HepG2 (cell line): Measurements from ENCODE around the gene FAT1. TPM values are rescaled to one million over a fixed set of nuclear protein-coding genes. Genes with fewer than 3 reads are reported as not detected.

Source experiments
- ATAC-seq: fragments of 200-7000 bp; cut with Tn5 transposase; 3 replicates; pipeline ENCODE4 v1.9.1; 2020; ENCODE audit warnings: mild to moderate bottlenecking, moderate library complexity
- BruUV-seq: library from RNA; stranded (reverse); fragments of 400-500 nt; replicated peaks from 2 replicates; lab custom pipeline; 2021; lab: Mats Ljungman, UMichigan
- CTCF ChIA-PET: fragments of 300-600 bp; formaldehyde crosslinking; extraction: SDS; loops from one replicate; lab custom pipeline; 2021; ENCODE audit warnings: low total read pairs, inconsistent platforms, low intra/inter-chr PET ratio; lab: Yijun Ruan, JAX
- POLR2A ChIA-PET: fragments of 350-600 bp; sonication (Branson Sonifier 250); formaldehyde crosslinking; loops from one replicate; lab custom pipeline; 2020; ENCODE audit warnings: antibody characterized with exemption, inconsistent platforms; lab: Yijun Ruan, JAX
- DNase-seq: peaks from one replicate; pipeline ENCODE4 v3.0.0-alpha.2; 2015; ENCODE audit warnings: low spot score
- FAIRE-seq: peaks from 3 replicates; lab custom pipeline; 2011; peaks lifted over from hg19 to GRCh38; lab: Jason Lieb, UNC
- H2AFZ ChIP-seq: one replicate; pipeline ENCODE4 v1.6.1; 2011; ENCODE audit warnings: low read length, inconsistent platforms
- H3K27ac ChIP-seq: fragments of 300-600 bp; 3 replicates; pipeline ENCODE4 v1.8.0; 2011; ENCODE audit warnings: mixed run types, mild to moderate bottlenecking, mixed read lengths, low read length, inconsistent platforms; ENCODE audit not compliant: insufficient read depth; ENCODE audit errors: extremely low read length
- H3K27me3 ChIP-seq, 2 experiments: fragments of 200-600 bp in 1 of 2; 2 replicates in 1 of 2; 3 replicates in 1 of 2; pipeline versions ENCODE4 v1.6.0 to v1.8.0; 2011; ENCODE audit warnings: low read length in 2 of 2, mild to moderate bottlenecking in 2 of 2, moderate library complexity in 2 of 2, inconsistent platforms in 1 of 2; ENCODE audit not compliant: insufficient read depth in 2 of 2, control insufficient read depth in 1 of 2
- H3K36me3 ChIP-seq, 2 experiments: fragments of 200-600 bp in 1 of 2; replicated peaks in 1 of 2; 2 replicates in 1 of 2; 3 replicates in 1 of 2; pipeline versions ENCODE4 v1.5.1 to v1.8.0; 2011; ENCODE audit warnings: low read length in 2 of 2, inconsistent platforms in 1 of 2; ENCODE audit not compliant: insufficient read depth in 2 of 2, control insufficient read depth in 1 of 2
- H3K4me1 ChIP-seq: 2 replicates; pipeline ENCODE4 v1.5.1; 2012; ENCODE audit warnings: low read length, inconsistent platforms; ENCODE audit not compliant: insufficient read depth
- H3K4me2 ChIP-seq: 2 replicates; pipeline ENCODE4 v1.6.0; 2011; ENCODE audit warnings: low read depth, low read length, inconsistent platforms
- H3K4me3 ChIP-seq, 3 experiments: fragments of 200-600 bp in 1 of 3; sonication (generic), shearing (Covaris generic) in 1 of 3; replicated peaks in 1 of 3; 2 replicates each; pipeline ENCODE4 v1.5.1; 2011 to 2016; ENCODE audit warnings: low read length in 3 of 3, inconsistent platforms in 2 of 3, low read depth in 2 of 3, mild to moderate bottlenecking in 2 of 3, control low read depth in 1 of 3, mixed read lengths in 1 of 3; ENCODE audit not compliant: insufficient read depth in 1 of 3
- H3K79me2 ChIP-seq: one replicate; pipeline ENCODE4 v1.6.1; 2011; ENCODE audit warnings: low read length, inconsistent platforms; ENCODE audit not compliant: insufficient read depth
- H3K9ac ChIP-seq: 2 replicates; pipeline ENCODE4 v1.6.0; 2011; ENCODE audit warnings: mild to moderate bottlenecking, low read depth, low read length, inconsistent platforms; ENCODE audit not compliant: insufficient read depth
- H3K9me3 ChIP-seq: 2 replicates; pipeline ENCODE4 v1.5.1; 2012; ENCODE audit warnings: mild to moderate bottlenecking, low read length
- H4K20me1 ChIP-seq: 2 replicates; pipeline ENCODE4 v1.6.0; 2011; ENCODE audit warnings: inconsistent platforms, mild to moderate bottlenecking, low read length, moderate library complexity; ENCODE audit not compliant: insufficient read depth
- FOXP4 ChIP-seq: sonication (generic); formaldehyde crosslinking; IDR thresholded peaks from 2 replicates; pipeline ENCODE4 v1.4.0; 2020; ENCODE audit warnings: missing genetic modification reagents
- KMT2A ChIP-seq: sonication (generic); formaldehyde crosslinking; IDR thresholded peaks from 2 replicates; pipeline ENCODE4 v1.4.0; 2020; ENCODE audit warnings: missing genetic modification reagents
- RBM22 ChIP-seq: fragments of 200-400 bp; formaldehyde crosslinking; optimal IDR thresholded peaks from 2 replicates; pipeline ENCODE3; 2017; ENCODE audit warnings: mild to moderate bottlenecking, low read length, moderate library complexity
- ZNF235 ChIP-seq: sonication (generic); formaldehyde crosslinking; IDR thresholded peaks from 2 replicates; pipeline ENCODE4 v1.8.1; 2023; ENCODE audit warnings: mild to moderate bottlenecking, missing genetic modification reagents, borderline replicate concordance
- WGBS: methylation state at CpG from one replicate; pipeline ENCODE4 v1.1.6; 2017; ENCODE audit warnings: low lambda C conversion rate; 5-methylcytosine and 5-hydroxymethylcytosine counted together
- in situ Hi-C: cut with HindIII; loops from 2 replicates; pipeline ENCODE4 v1.10.0; 2017; ENCODE audit warnings: low pct_unique_long_range_greater_than_20kb; ENCODE audit not compliant: extremely low pct_ligation_motif_present
- intact Hi-C: fragments of 100-400 bp; cut with micrococcal nuclease; formaldehyde crosslinking; loops from one replicate; pipeline ENCODE4 v1.10.0; 2022; ENCODE audit not compliant: unreplicated experiment
- polyA plus RNA-seq, 8 experiments: library from polyadenylated mRNA; depleted of rRNA in 3 of 8; stranded (reverse) in 7 of 8; unstranded in 1 of 8; fragments of >200 nt; fragmentation: Illumina TruSeq in 4 of 8; extraction: Trizol in 4 of 8; gene quantifications; 2 replicates each; pipeline versions ENCODE4 v1.2.1 to v1.2.3, GENCODE V29; 2011 to 2016; ENCODE audit warnings: low read depth in 4 of 8, missing spikeins in 1 of 8, mixed read lengths in 1 of 8; ENCODE audit not compliant: insufficient read depth in 1 of 8
- total RNA-seq, 5 experiments: library from RNA; depleted of rRNA; stranded (reverse); fragments of >200 nt; fragmentation: Illumina TruSeq; extraction: Trizol; gene quantifications; 2 replicates each; pipeline ENCODE4 v1.2.3, GENCODE V29; 2016; ENCODE audit warnings: low read depth in 1 of 5
- TF ChIP-seq, protein P1 (sequence below): sonication (generic); formaldehyde crosslinking; IDR thresholded peaks from 2 replicates; pipeline ENCODE4 v1.9.0; 2021; ENCODE audit warnings: missing genetic modification reagents, borderline replicate concordance

Gene FAT1
- total and polyA plus RNA-seq, 2 of the 13 experiments (the other 11 are each of a cell fraction or from before 2014, with no cell fraction given) = 185 to 216 TPM

- 93% methylated on average over 9 of the region's 9 CpGs for WGBS
- Histone ChIP-seq H3K9me3 (no peaks in the 10 kb centered on the region), H3K9ac (no peak overlapping the region), H3K4me1 (peaks cover 63% of the 10 kb centered on the region), H3K27ac (no peak overlapping the region), H3K36me3 (peaks cover 33 to 49% of the 10 kb centered on the region in 2 experiments), H3K79me2 (peaks cover 100% of the 10 kb centered on the region), H4K20me1 (peaks cover 74% of the 10 kb centered on the region), H3K27me3 (no peaks in the 10 kb centered on the region), H3K4me3 (no peak overlapping the region), H2AFZ (no peak overlapping the region), H3K4me2 (no peak overlapping the region)
- no TSS peak for BruUV-seq
- ChIA-PET CTCF (no interaction called here), POLR2A (no interaction called here)
- DNase-seq (no peak), FAIRE-seq (no peak), ATAC-seq (no peak)
- TF ChIP-seq RBM22 (peak; percentile 23), FOXP4 (CRISPR knock-in tag) (no peak), KMT2A (CRISPR knock-in tag) (no peak), ZNF235 (CRISPR knock-in tag) (no peak)
- TF ChIP-seq, protein P1, sequence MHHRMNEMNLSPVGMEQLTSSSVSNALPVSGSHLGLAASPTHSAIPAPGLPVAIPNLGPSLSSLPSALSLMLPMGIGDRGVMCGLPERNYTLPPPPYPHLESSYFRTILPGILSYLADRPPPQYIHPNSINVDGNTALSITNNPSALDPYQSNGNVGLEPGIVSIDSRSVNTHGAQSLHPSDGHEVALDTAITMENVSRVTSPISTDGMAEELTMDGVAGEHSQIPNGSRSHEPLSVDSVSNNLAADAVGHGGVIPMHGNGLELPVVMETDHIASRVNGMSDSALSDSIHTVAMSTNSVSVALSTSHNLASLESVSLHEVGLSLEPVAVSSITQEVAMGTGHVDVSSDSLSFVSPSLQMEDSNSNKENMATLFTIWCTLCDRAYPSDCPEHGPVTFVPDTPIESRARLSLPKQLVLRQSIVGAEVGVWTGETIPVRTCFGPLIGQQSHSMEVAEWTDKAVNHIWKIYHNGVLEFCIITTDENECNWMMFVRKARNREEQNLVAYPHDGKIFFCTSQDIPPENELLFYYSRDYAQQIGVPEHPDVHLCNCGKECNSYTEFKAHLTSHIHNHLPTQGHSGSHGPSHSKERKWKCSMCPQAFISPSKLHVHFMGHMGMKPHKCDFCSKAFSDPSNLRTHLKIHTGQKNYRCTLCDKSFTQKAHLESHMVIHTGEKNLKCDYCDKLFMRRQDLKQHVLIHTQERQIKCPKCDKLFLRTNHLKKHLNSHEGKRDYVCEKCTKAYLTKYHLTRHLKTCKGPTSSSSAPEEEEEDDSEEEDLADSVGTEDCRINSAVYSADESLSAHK (CRISPR knock-in tag) = no peak
- intact Hi-C loops (loop anchor here (10.0 kb wide), 1 partner anchor 445 kb away; the partner anchor contains the start of gene F11), in situ Hi-C loops (no loop called here)
These were observed 14.1 kb downstream of the FAT1 start for GRCh38 chr4:186709517-186709916.
